ENCODE measurements around the gene LCN2.

Gene LCN2

DNA sequence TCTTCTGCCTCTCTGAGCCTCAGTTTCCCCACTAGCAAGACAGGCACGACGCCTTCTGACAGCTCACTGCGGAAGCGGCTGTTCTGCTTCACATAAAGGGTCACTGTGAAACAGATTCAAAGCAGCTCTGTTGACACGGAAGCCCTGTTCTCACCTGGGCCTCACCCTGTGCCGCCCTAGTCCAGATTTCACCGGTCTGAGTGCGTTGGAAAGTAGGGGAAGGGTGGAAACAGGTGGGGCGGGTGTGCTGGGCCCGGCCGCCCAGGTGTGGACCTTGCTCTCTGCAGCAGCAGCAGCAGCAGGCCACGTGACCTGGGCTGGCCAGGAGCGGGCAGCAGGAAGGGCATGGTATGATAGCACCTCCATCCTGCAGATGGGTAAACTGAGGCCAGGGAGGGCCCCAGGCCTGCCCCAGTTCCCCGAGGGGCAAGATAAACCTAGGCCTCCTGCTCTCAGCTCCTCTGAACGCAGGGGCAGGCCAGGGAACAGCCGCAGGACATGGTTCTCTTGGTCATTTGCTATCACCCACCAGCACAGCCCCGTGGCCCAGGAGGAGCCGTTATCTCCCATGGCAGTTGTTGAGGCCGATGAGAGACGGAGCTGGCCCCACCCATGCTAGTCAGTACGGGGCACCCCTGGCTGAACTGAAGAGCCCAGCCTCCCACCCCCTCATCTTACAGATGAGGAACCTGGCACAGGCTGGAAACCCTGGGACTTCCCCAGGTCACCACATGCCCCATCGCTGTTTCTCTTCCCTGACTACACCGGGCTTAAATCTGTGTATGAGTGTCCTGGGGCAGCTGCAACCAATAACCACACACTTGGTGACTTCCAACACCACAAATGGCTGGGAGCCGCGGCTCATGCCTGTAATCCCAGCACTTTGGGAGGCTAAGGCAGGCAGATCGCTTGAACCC is 33.8 kb upstream of the LCN2 start:
- ATAC-seq (peak; percentile 73), DNase-seq (peak; percentile 52)

DNA sequence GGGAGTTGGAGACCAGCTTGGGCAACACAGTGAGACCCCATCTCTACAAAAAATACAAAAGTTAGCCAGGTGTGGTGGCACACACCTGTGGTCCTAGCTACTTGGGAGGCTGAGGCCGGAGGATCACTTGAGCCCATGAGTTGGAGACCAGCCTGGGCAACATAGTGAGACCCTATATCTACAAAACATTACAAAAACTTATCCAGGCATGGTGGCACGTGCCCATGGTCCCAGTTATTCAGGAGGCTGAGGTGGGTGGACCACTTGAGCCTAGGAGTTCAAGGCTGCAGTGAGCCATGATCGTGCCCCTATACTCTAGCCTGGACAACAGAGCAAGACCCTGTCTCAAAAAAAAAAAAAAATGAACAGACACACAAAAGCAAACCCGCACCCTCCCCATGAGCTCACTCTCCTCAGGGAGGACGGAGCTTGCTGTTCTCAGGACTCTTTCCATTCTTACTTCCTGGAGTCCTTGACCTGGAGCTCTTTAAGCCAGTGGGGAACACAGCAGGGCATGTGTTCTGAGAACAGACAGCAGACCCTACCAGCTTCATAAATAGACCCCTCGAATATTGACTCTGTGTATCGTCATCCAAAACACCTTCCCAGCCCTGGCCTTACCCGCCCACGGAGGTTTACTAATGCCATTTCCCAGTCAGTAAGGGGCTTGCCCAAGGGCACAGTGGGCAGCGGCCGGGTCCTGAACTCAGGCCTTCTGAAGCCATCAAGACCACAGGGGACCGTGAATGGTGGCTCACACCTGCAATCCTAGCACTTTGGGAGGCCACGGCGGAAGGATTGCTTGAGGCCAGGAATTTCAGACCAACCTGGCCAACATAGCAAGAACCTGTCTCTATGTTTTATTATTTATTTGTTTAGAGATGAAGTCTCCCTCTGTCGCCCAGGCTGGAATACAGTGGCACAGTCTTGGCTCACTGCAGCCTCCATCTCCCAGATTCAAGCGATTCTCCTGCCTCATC is 32.9 kb upstream of the LCN2 start:
- ATAC-seq, result no peak
- DNase-seq, result no peak

- peak; percentile 99 for DNase-seq
- ATAC-seq, result peak; percentile 74
These were observed 31.4 kb upstream of the LCN2 start for GRCh38 chr9:128117613-128118471.

DNA sequence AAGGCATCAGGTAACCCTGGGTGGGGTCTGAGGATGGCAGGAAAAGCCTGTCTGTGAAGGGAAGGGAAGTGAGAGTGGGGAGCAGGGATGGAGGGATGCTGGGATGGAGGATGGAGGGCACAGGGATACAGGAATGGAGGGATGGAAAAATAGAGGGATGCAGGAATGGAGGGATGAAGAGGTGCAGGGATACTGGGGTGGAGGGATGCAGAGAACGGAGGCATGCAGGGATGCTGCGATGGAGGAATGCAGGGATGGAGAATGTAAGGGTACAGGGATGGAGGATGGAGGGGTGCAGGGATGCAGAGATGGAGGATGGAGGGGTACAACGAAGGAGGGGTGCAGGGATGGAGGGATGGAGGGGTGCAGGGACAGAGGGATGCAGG is 30.8 kb upstream of the LCN2 start:
- ATAC-seq (no peak), DNase-seq (no peak)

- ATAC-seq, result no peak
- no peak for DNase-seq
These were observed 30.1 kb upstream of the LCN2 start for GRCh38 chr9:128118971-128119665.

DNA sequence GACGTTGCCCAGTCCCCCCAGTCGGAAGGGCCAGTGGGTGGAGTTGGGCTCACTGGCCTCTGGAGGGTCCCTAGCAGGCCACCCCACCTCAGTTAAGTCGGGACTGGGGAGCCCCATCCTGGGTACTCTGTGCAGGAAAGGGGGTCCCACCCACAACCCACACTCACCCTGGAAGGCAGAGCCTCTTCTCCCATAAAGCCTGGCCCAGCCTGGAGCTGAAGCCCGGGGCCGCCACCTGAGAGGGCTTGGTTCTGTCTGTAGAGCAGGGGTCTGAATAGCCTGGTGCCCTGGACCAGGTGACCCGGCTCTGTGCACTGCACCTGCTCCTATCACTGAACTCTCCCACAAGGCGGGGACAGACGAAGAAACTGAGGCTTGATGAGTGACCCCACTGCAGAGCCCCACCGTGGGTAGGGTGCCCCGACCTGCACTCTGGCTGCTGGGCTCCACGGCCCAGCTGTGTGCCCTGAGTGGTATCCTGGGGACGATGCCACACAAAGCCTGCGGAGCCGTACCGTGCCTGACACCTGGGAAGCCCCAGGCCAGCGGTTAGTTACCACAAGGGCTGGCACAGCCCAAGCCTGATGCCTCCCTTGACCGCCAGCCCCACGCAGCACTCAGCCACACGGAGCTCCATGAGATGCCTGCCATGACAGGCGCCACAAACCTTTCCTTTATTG is 29.1 kb upstream of the LCN2 start:
- DNase-seq (no peak), ATAC-seq (no peak)

DNA sequence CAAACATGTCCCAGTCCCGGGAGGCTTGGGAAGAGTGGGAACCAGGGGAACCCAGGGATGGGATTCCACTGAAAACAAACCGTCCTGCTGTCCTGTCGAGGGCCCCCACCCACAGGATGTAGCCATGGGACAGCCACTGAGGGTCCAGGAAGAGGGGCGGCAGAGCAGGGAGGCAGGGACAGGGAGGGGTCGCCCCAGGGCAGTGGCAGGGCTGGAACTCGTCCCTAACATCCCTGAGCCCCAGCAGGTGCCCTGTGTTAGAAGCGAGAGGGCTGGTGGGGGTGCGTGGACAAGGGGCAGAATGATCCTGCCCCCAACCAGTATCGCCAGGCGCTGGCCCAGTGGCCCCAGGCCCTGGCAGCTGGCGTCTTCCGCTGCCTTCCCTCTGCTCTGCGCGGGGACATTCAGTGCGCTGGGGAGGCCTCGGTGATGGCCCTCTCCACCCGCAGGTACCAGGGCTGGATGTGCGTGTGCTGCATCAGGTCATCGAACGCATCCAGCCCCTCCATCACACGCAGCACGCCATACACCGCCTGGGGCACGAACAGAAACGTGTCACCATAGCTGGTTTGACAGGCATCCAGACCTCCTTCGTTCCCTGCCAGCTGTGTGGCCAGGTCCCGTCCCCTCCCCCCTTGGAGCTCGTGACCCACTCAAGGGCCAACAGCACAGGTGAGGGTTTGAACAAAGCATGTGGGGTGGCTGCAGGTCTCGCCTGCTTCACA is 28.4 kb upstream of the LCN2 start:
- no peak for ATAC-seq
- DNase-seq, result no peak

DNA sequence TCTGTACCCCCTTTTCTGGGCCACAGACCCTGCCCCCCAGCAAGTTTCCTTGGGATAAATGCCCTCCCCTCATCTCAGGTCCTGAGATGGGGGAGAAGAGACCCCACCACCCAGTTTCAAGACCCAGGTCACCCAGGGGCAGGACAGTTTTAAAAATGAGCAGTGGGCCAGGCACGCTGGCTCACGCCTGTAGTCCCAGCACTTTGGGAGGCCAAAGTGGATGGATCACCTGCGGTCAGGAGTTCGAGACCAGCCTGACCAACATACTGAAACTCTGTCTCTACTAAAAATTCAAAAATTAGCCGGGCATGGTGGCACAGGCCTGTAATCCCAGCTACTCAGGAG is 27.8 kb upstream of the LCN2 start:
- ATAC-seq, result no peak
- no peak for DNase-seq

DNA sequence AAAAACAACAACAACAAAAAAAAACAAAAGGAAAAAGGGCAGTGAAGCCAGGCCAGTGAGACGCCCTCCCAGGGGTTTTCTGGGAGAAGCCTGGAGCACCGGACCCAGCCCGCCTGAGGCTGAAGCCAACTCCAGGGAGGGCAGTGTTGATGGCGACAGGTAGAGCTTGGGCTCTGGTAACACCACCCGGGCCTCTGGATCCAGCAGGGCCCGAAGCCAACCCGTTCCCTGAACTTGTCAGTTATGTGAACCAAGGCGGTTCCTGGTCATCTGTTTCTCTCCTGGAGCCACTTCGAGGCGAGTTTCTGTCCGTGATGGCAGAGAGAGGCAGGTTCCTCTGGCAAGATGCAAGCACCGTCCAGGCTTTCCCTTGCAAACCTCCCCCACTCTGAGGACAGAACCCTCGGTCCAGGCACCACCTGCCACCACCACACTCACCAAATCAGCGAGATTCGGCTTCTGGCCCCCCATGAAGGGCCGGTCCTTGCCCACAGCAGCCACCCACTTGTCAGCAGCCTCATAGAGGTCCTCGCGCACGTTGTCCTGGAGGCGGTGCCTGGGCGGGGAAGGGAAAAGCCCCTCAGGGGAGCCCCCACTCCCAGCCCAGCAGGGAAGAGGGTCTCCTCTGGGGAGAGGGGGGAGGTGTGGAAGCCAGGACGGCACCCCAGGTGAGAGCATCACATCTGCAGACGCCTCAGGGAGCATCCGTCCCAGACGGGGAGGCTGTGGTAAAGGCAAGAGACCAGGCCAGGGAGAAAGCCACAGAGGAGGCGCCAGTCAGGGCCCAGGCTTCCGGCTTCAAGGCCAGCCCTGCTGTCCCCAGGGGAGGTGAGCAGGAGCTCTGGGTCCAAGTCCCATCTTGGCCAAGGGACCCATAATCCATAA is 27.1 kb upstream of the LCN2 start:
- DNase-seq (no peak), ATAC-seq (no peak)

DNA sequence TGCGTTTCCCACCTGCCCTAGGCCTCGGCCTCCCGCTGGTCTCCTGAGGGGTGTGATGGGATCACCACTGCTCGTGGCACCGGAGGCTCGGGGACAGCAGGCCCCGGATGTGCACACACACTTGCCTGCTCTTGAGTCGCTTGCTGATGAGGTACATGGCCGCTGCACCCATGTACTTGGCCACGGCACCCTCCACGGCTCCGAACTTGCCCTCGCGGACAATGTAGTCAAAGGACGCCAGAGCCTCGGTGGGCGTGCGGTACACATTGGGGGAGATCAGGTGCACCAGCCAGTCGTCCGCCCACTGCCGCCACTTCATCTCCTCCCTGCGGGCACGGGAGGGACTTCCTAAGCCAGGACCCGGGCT is 26.5 kb upstream of the LCN2 start:
- DNase-seq (no peak), ATAC-seq (no peak)

- no peak for ATAC-seq
These were observed 25.7 kb upstream of the LCN2 start for GRCh38 chr9:128123451-128124080.

DNA sequence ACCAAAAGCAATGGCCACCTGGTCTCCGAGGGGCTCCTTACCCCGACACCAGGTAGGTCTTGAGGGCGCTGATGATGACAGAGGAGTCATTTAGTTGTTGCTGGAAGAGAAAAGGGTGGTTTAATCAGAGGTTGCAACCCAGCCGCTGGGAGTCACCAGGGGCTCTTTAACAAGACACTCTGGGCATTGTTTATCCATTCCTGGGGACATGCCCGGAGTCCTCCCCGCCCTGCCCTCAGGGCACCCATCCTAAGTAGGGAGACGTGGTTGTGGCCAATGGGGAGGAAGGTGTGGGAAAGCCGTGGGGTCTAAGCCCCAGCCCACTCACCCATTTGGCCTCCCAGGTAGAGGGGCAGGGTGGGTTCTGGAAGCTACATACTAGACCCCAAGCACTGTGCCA is 24.8 kb upstream of the LCN2 start:
- ATAC-seq (no peak), DNase-seq (no peak)

More at GRCh38 chr9:128123451-128124080, 25.7 kb upstream of the LCN2 start:
- no peak for DNase-seq

GRCh38 chr9:128124873-128125579 is 24.2 kb upstream of the LCN2 start:
- no peak for ATAC-seq
- DNase-seq, result peak; percentile 78

DNA sequence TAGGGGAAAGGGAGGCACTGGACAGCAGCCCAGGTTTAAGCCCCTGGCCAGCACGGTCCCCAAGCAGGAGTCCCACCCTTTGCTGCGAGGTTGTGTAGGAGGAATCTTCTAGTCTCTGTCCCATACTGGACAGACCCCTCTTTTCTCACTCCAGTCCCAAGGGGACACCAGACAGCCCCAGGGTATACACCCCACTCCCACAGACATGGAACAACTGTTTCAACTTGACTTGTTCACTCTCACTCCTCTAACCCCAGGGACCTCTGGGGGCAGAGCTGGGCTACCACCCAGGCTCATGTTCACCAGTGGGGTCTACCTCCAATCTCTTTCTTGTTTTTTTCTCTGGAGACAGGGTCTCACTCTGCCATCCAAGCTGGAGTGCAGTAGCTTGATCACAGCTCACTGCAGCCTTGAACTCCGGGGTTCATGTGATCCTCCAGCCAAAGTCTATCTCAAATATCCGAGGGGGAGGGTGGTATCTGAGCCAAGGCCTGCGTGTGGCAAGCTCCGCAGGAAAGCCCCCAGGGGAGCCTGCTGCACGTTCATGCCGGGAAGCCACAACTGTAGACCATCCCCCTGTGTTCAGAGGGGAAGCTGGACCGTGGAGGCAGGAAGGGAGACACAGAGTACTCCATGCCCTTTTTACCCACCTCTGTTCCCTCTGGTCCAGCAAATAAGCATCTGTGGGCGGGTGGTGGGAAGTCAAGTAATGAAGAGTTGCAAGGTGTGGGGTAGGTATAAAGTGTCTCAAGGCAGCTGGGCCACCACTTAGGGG is 23.5 kb upstream of the LCN2 start:
- DNase-seq, result no peak

DNA sequence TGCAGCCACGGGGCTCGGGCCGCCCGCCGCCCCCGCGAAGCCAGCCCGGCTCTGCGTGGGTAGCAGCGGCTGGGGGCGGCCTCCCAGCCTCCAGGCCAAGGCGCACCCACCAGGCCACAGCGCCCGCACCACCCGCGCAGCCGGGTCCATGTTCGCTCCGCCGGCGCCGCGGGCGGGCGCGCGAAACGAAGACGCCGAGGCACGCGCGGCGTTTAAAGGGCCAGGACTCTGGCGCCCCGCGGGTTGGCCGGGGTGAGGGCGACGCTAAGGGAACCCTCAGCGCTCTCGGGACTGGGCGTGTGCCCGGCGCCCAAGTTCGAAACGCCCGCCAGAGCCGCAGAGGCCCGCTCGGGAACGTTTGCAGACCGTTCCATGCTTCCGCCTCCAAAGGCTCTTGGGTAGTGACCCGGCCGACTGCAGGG is 21.7 kb upstream of the LCN2 start, which contains the start of gene PTGES2:
PTGES2 (minus strand) TSS at position 162 of the 422 bp plus-strand sequence; CDS start at position 150, 12 bp downstream.
- ATAC-seq (peak; percentile 72), DNase-seq (peak; percentile 84)

More for the DNA sequence above, 23.5 kb upstream of the LCN2 start:
- ATAC-seq, result no peak

DNA sequence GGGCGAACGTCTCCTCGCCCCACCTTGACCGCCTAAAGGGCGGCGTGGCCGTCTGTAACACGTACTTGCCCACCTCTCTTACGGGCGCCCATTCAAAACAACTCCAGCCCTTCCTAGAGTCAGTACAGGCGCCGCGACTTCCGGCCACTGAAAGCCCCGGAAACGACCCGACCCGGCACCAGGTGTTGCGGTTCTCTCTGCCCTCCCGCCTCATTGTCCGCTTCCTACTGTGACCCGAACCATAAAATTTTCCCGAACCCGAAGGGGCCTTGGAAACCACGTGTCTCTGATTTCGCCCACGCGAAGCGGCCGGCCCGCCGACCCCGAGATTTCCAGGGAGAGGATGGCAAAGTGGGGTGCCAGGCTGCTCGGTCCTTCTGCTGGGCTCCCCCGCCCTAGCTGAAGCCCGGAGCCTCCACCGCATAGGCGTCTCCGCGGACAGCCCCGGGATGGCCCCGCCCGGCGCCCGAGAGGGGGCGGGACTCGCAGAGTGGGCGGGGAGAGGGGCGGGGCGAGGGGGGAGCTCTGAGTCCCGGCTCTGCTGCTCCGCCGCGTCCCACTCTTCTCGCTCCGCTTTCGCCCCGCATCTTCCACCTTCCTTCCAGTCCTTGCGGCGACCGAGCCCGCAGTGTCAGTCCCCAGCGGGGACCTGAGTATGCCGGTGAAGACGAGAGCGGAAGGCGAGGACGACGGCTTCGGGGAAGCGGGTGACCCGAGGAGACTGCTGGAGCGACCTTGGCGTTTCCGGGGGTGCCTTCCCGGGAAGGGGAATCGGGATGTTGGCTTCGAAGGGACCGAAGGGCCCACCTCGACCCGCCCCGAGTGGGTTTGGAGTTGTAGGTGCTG is 21.0 kb upstream of the LCN2 start:
- DNase-seq (peak; percentile 87), ATAC-seq (peak; percentile 78)

All from stimulated activated naive CD8-positive, alpha-beta T cell treated with anti-CD3 and anti-CD28 coated beads, Interleukin-15, Interleukin-2, amounts not matched to agents 100 U/mL and 50 U/mL, for 24 hours (primary cell).